ENCODE data around the gene FBL.

Gene FBL

DNA sequence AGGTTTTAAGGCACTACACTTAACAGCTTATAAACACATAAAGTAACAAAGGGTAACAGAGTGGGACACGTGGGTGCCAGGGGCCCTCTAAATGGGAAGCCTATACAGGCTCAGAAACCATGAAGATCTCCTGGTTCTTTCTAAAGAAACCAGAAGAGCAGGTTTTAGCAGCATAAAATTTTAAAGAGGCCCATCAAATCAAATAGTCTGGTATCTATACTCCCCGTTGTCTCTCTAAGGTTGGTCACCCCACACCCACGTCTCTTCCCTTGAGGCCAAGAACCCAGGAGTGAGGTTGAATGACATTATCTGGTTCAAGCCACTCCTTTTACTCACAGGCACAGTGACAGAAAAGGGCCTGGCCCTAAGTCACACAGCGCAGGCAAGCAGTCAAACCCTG is 7.6 kb downstream of the FBL start:
- Mint-ChIP-seq H3K27me3 (no peaks in the 10 kb centered on the region), H3K4me1 (peaks cover 44% of the 10 kb centered on the region), H3K4me3 (no peak overlapping the region), H3K27ac (peak overlapping the region; percentile 63 to 88), H3K9me3 (no peaks in the 10 kb centered on the region)
- no peak for DNase-seq
- ATAC-seq, result no peak

DNA sequence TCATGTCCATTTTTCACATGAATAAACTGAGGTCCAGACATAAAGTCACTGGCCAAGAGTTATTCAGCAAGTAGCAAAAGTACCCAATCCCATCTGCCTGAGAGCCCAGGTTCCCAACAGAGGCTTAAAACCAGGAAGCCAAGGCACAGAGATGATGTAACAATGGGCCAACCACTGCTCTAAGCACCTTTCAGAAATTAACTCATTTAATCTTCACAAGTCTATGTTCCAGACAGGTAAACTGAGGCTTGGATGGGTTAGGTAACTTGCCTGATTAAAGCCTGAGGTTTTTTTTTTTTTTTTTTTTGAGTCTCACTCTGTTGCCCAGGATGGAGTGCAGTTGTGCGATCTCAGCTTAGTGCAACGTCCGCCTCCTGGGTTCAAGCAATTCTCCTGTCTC is 8.2 kb downstream of the FBL start:
- no peak for ATAC-seq
- Mint-ChIP-seq H3K27me3 (no peaks in the 10 kb centered on the region), H3K4me1 (peaks cover 42% of the 10 kb centered on the region), H3K9me3 (no peaks in the 10 kb centered on the region), H3K27ac (peak overlapping the region; percentile 48 to 93), H3K4me3 (no peak overlapping the region)
- DNase-seq, result no peak

DNA sequence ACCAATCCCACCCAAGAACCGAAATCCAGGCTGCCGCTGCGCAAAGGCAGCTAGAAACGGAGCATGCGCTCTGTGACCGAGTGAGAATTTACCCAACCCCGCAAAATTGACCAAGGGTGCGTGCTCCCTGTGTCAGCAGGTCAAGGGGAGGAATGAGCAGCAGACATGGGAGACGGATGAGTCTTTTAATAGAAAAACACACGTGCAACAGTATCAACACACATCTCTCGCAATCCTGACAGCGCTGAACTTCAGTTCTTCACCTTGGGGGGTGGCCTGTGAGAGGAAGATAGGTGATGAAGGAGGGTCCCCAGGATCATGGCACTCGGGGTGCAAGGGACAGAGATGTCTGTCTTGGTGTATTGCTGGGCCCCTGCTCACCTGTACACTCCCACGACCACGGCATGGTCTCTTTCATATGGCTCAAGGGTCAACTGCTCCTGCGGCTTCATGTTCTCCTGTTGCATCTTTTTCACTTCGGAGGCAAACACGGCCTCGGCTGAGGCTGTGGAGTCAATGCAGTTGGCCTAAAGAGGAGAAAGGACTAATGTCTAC is 11.8 kb downstream of the FBL start:
- Mint-ChIP-seq H3K4me1 (peaks cover 48% of the 10 kb centered on the region), H3K27ac (peak overlapping the region; percentile 19 to 85), H3K4me3 (peak overlapping the region; percentile 71 to 88), H3K9me3 (no peaks in the 10 kb centered on the region), H3K27me3 (no peaks in the 10 kb centered on the region)
- no peak for ATAC-seq
- no peak for DNase-seq

DNA sequence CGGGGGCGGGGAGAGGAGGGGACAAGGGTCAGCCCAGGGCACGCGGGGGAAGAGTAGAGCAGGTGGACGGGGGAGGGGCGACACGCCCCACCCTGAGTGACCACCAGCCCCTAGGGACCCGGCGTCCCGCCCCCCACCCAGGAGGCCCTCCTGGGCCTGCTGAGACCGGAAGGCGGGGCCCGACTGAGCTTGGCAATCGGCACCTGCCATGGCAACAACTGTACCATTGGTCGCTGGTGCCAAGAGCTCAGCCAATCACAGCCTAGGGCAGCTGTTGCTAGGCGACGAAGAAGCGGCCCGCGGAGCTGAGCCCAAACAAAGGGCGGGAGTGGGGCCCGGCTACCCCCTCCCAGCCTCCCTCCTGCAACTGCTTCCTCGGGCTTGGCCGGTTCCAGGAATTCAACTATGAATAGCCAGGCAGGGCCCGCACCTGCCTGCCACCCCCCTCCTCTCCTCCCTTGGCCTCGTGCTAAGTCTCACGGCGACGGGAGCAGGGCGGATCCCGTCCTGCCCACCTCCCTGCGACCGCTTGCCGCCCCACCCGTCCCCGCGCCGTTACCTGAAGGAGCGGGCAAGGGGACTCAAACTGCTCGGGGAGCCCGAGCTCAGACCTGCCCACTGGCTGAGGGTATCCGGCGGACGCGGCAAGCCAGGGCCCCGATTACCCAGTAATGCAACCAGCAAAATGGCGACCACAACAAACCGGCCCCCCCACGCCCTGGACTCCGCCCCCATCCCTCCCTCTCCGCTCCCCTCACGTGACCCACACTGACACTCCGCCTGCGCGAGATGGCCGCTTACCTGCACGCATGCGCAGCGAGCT is 12.5 kb downstream of the FBL start, which contains the start of gene DYRK1B:
TSS of gene DYRK1B (minus strand) at position 699 of the 823 bp plus-strand sequence. CDS start 2,295 bp downstream, outside the sequence.
- DNase-seq, result peak; percentile 95 to 97
- H3K27ac Mint-ChIP-seq, result peak within 1 kb of the TSS; percentile 85 to 86

DNA sequence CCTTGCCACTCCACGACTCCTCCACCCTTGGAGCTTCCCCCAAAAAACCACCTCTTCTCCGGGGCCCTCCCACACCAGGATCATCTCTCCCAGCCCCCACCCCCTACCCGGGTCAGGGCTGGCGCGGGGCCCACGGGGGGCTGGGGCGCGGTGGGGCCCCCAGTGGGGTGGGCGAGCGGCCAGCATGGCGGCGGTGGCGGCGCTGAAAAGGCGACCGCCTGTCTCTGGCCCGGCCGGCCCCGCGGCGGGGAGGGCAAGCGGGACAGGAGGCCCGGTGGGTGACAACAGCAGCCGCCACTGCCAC is 13.1 kb downstream of the FBL start:
- peak overlapping the region; percentile 71 to 88 for H3K4me3 Mint-ChIP-seq
- peak overlapping the region in 1 of 2 donors; percentile 86 for H3K27ac Mint-ChIP-seq
- ATAC-seq, result no peak
- no peaks in the 10 kb centered on the region for H3K27me3 Mint-ChIP-seq
- peaks cover 57% of the 10 kb centered on the region for H3K4me1 Mint-ChIP-seq
- H3K9me3 Mint-ChIP-seq, result no peaks in the 10 kb centered on the region
- no peak for DNase-seq

More for the DNA sequence above, 12.5 kb downstream of the FBL start, which contains the start of gene DYRK1B:
- Mint-ChIP-seq H3K9me3 (no peaks in the 10 kb centered on the region), H3K4me1 (peaks cover 51% of the 10 kb centered on the region), H3K27me3 (no peaks in the 10 kb centered on the region), H3K4me3 (peak within 1 kb of the TSS; percentile 71 to 88)
- ATAC-seq, result peak; percentile 97

DNA sequence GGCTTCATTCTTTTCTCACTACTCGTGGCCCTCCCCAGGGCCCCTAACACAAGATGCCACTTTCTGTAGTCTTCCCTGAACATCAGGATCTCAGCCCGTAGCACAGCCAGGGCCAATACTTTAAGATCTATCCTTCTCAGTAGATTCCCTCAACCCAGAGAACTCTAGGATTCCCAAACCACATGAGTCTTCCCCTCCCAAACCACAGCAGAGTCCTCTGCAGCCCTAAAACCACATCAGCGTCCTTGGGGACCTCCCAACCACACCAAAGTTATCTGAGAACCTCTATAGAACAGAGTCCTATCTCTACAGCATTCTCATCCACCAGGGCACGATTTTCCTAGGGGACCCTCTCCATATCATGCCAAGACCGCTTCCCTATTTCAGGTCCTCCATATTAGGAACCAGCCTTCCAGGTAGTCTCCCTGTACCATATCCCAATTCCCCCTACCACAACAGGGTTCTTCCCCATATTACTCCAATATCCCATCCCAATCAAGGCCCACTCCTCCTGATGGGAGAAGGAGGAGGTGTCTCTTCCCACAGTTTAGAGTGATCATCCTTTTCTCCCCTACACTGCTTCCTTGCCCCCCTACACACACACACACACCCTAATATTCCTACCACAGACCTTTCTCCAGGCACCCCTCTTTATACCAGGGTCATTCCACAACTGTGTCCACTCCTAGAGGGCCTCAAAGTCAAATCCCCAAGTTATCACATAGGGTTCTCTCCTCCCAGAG is 13.7 kb downstream of the FBL start:
- H3K4me1 Mint-ChIP-seq, result peaks cover 53% of the 10 kb centered on the region
- H3K4me3 Mint-ChIP-seq, result peak overlapping the region; percentile 44 to 72
- ATAC-seq (no peak), DNase-seq (no peak)
- no peaks in the 10 kb centered on the region for H3K9me3 Mint-ChIP-seq
- H3K27me3 Mint-ChIP-seq, result no peaks in the 10 kb centered on the region
- peak overlapping the region; percentile 14 to 86 for H3K27ac Mint-ChIP-seq

DNA sequence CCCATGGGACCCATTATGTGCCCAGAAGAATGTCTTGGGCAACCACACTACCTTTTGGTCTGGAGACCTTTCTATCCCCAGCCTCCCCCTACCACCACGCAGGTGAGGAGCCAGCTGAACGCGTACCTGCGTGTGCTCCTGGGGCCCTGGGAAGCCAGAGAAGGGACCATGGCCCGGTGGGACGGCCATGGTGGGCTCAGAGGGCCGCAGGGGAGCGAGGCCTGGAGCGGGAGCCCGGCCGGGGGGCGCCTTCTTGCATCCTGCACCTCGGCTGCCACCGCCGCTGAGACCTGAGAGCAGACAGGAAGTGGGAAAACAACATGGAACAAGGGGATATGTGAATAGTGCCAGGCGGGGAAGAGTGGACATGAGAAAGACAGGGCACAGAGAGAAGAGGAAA is 14.5 kb downstream of the FBL start:
- Mint-ChIP-seq H3K4me1 (peaks cover 51% of the 10 kb centered on the region), H3K27ac (peak overlapping the region; percentile 14 to 73), H3K27me3 (no peaks in the 10 kb centered on the region), H3K4me3 (peak overlapping the region; percentile 44 to 72), H3K9me3 (no peaks in the 10 kb centered on the region)
- no peak for ATAC-seq
- no peak for DNase-seq

DNA sequence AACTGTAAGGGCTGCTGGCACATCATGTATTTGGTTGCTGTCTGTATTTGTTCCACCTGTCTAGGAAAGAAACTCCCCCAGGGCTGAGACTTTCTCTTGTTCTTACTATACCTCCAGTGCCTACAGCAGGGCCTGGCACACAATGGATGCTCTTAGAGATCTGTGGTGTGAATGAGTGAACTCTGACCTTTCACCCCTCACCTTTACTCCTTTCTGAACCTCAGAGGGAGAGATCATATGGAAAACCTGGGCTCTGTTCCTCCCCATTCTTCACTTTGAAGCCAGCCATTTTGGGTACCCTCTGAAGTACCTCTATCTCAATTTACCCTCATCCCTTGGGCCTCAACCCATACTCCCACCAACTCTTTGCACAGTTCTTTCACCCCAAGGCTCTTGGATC is 15.3 kb downstream of the FBL start:
- H3K4me3 Mint-ChIP-seq, result no peak overlapping the region
- no peaks in the 10 kb centered on the region for H3K27me3 Mint-ChIP-seq
- DNase-seq (no peak), ATAC-seq (no peak)
- no peaks in the 10 kb centered on the region for H3K9me3 Mint-ChIP-seq
- peaks cover 51% of the 10 kb centered on the region for H3K4me1 Mint-ChIP-seq
- peak overlapping the region in 1 of 2 donors; percentile 72 for H3K27ac Mint-ChIP-seq

DNA sequence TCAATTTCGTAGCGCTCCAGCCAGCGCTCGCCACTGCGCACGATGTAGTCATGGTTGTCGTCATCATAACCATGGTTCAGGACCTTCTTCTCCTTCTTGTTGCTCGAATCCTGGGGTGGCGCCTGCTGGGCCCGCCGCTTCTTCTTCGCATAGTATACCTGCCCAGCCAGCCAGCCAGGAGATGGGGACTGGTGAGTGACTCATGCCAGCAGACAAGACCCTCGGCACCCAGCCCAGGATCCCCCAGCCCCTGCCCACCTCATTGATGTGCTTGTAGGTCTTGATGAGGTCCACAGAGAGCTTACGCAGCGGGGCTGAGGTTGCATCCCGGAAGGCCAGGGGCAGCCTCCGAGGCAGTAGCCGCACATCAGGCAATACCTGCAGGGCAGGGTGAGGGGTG is 15.8 kb downstream of the FBL start:
- H3K4me1 Mint-ChIP-seq, result peaks cover 51% of the 10 kb centered on the region
- H3K27me3 Mint-ChIP-seq, result no peaks in the 10 kb centered on the region
- no peak for DNase-seq
- no peaks in the 10 kb centered on the region for H3K9me3 Mint-ChIP-seq
- no peak overlapping the region for H3K27ac Mint-ChIP-seq
- no peak for ATAC-seq
- no peak overlapping the region for H3K4me3 Mint-ChIP-seq

DNA sequence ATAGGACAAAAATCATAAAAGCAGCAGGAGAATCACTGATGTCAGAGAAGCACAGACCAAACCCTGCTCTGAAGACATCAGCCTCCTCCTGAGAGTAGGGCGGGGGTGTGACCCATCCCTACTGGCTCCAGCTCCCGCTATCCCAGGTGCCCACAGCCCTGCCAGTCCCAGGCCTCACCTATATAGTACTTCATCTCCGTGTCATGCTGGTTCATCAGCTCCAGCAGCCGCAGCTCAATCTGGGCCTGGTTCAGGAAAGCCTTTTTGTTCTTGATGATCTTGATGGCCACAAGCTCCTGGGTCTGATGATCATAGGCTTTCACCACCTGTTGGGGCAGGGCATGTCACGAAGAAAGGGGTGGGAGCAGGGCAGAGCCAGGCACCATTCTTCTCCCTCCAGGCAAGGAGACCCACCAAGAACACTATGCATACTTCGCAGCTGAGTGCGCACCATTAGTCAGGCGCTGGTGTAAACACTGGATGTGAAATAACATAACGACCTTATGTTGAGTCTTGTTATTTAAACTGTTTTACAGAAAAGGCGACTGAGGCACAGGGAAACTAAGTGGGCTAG is 16.4 kb downstream of the FBL start:
- Mint-ChIP-seq H3K4me3 (no peak overlapping the region), H3K27me3 (no peaks in the 10 kb centered on the region)

DNA sequence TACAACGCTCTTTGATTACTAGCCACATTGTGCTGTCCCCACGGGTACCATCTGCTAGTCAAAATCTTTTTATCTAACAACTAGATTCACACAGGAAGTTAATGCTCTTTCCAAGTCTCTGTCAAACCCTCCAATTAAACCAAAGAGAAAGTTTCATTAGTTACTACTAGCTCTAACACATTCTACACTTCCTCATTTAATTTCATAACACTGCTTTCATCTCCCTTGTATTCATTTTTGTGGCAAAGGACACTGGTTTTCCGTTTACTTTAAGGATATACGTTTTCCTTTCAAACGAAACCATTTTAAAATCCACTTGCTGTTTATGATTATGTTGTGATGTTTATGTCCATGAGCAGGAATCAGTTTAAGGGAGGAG is 17.5 kb downstream of the FBL start:
- Mint-ChIP-seq H3K4me1 (peaks cover 42% of the 10 kb centered on the region), H3K27me3 (no peaks in the 10 kb centered on the region), H3K9me3 (no peaks in the 10 kb centered on the region), H3K27ac (peak overlapping the region in 1 of 2 donors; percentile 10), H3K4me3 (no peak overlapping the region)
- no peak for DNase-seq
- no peak for ATAC-seq

More for the DNA sequence above, 16.4 kb downstream of the FBL start:
- Mint-ChIP-seq H3K9me3 (no peaks in the 10 kb centered on the region), H3K4me1 (peaks cover 51% of the 10 kb centered on the region), H3K27ac (no peak overlapping the region)
- ATAC-seq, result no peak
- no peak for DNase-seq

DNA sequence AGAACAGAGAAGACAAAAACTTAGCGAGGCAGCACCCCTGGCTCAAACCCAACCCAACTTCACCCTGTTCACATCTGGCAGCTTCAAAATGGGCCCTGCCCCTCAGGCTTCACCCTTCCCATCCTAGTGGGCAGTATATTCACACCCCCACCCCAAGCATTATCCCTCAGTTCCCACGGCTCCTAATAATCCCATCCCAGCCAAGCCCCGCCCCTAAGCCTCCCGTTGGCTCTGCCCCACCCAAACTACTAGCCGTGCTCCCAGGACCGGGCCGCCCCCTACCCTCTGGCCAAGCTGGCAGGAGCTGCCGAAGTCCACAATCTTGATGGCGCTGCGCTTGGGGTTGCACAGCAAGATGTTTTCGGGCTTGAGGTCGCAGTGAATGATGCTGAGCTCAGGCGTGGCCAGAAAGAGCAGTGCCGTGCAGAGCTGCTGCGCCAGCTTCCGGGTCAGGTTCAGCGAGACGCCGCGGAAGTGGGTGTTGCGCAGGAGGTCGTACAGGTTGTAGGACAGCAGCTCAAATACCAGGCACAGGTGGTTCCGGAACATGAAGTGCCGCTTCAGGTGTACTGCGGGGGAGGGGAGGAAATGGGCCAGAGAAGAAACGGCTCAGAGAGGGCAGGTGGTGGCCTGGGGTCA is 18.0 kb downstream of the FBL start:
- ATAC-seq (no peak), DNase-seq (no peak)
- no peaks in the 10 kb centered on the region for H3K27me3 Mint-ChIP-seq
- peak overlapping the region in 1 of 2 donors; percentile 10 for H3K27ac Mint-ChIP-seq
- H3K4me3 Mint-ChIP-seq, result no peak overlapping the region
- H3K9me3 Mint-ChIP-seq, result no peaks in the 10 kb centered on the region
- H3K4me1 Mint-ChIP-seq, result peaks cover 41% of the 10 kb centered on the region

DNA sequence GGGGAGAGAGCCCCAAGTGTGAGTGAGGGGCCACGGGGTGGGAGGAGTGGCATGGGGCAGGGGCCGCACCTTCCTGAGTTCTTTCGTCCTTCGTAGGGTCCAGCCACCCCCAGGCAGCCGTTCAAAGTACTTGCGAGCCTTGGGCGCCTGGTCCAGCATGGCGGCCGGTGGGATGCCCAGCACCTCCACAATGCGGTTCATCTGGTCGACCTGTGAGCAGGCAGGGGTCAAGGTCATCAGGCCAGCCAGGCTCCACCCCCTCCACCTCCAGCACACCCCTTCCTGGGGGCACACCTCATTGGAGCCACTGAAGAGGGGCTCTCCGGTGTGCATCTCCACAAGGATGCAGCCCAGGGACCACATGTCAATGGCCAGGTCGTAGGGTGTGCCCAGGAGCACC is 19.0 kb downstream of the FBL start:
- ATAC-seq (no peak), DNase-seq (no peak)
- no peaks in the 10 kb centered on the region for H3K9me3 Mint-ChIP-seq
- H3K4me3 Mint-ChIP-seq, result no peak overlapping the region
- H3K27ac Mint-ChIP-seq, result no peak overlapping the region
- no peaks in the 10 kb centered on the region for H3K27me3 Mint-ChIP-seq
- peaks cover 32% of the 10 kb centered on the region for H3K4me1 Mint-ChIP-seq

DNA sequence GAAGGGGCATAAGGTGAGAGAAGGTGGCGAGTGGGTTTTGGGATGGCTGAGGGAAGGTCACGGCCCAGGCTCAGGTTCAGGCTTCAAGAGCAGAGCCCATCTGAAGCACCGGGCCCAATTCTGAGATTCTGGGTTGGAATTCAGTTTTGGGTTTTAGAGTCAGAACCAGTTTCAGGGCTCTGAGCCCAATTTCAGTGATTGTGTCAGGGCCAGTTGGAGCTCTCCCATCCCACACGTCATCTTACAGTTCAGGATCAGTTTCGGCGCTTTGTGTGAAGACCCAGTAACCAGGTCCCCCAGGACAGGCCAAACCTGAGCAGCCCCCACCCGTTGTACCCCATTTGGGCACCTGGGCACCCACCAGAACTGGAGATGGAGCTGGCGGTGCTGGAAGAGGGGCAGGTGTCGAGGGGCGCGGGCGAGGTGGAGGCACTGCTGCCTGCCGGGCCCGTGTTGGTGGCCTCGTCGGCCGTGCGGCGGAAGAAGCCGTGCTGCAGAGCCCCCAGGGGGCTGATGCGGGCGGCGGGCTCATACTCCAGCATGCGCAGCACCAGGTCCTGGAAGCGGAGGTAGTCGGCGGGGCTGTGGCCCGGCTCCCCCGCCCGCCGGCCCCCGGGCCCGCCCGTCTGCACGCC is 19.8 kb downstream of the FBL start:
- Mint-ChIP-seq H3K4me1 (peaks cover 25% of the 10 kb centered on the region), H3K27me3 (no peaks in the 10 kb centered on the region), H3K27ac (no peak overlapping the region), H3K4me3 (no peak overlapping the region), H3K9me3 (no peaks in the 10 kb centered on the region)
- ATAC-seq, result no peak
- no peak for DNase-seq

DNA sequence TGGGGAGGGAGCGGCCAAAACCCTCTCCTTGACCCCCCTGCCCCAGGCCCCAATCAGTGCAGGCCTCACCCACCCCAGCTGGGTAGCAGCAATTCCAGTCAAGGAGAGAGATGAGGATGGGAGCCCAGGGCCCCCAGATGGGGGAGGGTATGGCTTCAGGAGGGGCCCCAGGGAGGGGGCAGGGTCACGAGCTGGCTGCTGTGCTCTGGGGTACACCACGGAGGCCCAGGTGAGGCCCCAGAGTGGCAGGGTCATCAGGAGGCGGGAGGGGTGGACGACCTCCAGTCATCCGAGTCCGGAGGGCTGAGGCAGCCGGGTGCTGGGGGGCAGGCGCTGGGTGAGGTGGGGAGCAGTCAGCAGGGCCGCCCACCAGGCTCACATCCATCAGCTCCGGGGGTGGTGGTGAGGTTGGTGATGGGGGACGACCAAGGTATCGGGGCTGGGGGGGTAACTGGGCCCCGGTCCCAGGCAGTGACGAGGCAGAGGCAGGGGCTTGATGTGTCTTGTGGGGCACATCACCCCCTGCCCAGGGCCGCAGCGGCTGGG is 20.6 kb downstream of the FBL start:
- no peaks in the 10 kb centered on the region for H3K9me3 Mint-ChIP-seq
- H3K4me3 Mint-ChIP-seq, result no peak overlapping the region
- DNase-seq (no peak), ATAC-seq (no peak)
- peaks cover 17% of the 10 kb centered on the region for H3K4me1 Mint-ChIP-seq
- no peak overlapping the region for H3K27ac Mint-ChIP-seq
- H3K27me3 Mint-ChIP-seq, result no peaks in the 10 kb centered on the region
